Anterior cingulate cortex (tissue), 58 donors: ENCODE data around the gene CYP51A1.
"Not testable (repeated sequence)": the region's sequence is repeated elsewhere in the genome, so short reads cannot be mapped to it uniquely, and the experiment has no call there.

Source experiments
- DNase-seq, 58 donors: peaks; one replicate each; lab custom pipeline; 2025; lab: John Stamatoyannopoulos, UW

Gene CYP51A1

DNA sequence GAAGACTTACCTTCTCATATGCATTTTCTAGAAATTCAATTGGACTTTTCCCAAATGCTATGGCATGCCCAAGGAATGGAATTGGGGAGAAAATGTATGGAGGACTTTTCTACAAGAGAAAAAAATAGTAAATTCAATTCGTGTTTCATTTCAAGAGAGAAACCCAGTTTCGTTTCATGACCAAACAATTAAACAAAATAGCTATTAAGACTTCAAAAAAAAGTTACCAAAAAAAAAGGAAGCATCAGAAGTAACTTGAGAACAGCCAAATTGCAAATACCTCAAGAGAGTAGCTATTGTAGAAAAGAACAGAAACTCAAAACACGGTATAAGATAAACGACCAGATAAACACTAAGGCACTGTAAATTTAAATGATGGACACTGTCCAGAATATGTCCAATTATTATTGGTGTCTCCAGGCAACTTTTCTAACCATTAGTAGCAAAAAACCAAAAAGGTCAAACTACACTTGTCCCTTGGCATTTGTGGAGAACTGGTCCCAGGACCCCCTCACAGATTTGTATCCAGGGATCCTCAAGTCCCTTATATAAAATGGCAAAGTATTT is 2.4 kb downstream of the CYP51A1 start:
- DNase-seq: no peak

DNA sequence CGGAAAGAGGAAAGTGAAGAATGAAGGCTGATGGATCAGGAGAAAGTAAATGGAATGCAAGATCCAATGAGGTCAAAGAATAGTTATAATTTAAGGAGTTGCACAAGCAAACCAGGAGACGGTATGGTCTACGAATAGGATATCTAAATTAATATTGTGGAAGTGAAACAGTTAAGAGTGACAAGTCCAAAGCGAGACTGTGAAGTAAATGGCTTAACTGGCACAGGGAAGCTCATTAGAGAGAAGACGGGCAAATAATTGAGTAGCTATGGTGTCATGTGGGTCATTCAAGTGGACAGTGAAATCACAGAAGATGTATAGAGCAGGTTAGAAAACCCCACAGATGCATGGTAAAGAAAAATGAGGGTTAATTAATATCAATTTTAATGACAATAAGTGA is 3.2 kb downstream of the CYP51A1 start:
- no peak for DNase-seq

DNA sequence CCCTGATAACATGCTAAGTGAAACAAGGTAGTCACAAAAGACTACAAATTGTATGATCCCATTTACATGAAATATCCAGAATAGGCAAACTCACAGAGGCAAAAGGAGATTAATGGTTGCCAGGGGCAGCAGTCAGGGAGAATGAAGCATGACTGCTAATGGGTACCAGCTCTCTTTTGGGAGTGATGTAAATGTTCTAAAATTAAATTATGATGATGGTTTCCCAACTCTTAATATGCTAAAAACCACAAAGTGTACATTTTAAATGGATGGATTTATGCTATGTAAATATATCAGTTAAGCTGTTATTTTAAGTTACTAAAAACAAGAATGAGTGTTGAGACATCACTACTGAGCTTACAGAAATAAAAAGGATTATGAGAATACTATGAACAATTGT is 12.6 kb downstream of the CYP51A1 start:
- no peak for DNase-seq

DNA sequence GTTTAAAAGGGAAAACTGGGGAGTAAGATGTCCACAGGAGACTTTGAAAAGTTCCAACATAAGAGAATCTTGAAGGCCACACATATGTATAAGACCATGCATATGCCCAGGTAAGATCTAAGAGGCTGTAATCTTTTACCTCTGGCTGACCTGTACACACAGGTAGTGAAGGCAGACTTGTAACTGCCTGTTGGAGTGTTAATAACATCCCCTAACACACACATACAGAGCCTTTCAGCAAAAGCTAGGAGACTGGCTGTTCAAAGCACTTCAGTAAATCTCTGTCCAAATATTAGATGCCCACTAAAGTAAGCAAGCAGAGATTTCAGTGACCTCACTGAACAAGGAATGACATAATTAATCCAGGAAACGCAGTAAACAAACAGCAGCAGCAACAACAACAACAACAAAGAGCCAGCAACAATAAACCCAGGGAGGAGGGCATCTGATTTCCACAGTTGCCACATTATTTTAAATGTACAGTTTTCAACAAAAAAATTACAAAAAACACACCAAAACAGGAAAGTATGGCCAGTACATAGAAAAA is 15.0 kb downstream of the CYP51A1 start:
- no peak for DNase-seq

DNA sequence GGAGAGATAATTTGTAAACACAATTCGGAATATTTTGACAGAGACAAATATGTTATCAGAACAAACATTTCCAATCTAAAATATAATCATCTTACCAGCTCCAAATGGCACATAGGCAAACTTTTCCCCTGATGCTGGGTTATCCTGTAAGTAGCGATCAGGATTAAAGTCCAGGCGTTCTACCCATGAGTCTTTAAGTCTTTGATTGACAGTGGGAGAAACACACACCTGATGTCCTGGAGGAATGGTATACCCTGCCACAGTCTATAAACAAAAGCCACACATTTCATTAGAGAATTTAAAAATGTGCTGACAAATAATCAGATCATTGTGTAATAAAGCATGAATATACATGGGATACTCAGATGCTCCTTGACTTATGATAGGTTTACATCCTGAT is 17.3 kb downstream of the CYP51A1 start:
- no peak for DNase-seq

DNA sequence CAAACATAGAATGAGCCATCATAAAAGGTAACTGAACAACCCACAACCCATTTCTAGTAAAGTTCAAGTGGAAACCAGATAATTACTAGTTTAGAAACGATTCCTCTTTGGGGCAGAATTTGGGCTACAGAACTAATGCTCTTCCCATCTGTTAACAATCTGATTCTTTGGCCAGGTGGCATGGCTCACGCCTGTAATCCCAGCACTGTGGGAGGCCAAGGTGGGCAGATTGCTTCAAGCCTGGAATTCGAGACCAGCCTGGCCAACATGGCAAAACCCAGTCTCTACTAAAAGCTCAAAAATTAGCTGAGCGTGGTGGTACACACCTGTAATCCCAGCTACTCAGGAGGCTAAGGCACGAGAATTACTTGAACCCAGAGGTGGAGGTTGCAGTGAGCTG is 18.5 kb downstream of the CYP51A1 start:
- DNase-seq: no peak

DNA sequence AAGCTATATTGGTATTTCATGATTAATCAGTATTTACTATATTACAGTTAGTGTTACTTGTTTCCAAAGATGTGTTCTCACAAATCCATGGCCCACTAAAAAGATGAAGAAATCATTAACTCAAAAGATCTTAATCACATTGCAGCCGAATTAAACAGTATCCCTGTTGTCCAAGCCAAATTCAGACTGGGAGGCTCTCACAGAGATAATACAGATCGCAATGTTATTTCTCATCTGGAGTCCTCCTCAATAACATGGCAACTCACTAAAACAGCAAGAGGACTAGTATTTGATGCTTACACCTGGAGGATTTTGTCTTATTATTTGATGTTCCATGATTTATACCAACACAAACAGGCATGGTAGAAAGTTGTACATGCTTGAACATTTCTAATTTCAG is 23.4 kb downstream of the CYP51A1 start:
- DNase-seq: no peak

DNA sequence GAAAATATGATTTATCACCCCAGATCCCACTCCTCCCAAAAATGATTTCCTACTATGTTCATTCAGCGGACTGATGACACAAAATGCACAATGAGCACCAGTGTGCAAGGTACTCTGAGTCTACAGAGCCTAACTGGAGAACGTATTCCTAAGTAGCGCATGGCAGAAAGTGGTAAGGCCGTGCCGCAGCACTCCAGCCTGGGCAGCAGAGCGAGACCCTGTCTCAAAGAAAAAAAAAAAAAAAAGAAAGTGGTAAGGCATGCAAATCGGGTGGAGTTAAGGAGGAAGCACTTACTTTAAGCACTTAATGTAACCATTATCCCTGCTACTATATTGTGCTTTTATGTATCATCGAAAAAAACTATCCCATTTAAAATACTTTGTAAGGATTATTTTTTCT is 25.5 kb downstream of the CYP51A1 start:
- DNase-seq: no peak

DNA sequence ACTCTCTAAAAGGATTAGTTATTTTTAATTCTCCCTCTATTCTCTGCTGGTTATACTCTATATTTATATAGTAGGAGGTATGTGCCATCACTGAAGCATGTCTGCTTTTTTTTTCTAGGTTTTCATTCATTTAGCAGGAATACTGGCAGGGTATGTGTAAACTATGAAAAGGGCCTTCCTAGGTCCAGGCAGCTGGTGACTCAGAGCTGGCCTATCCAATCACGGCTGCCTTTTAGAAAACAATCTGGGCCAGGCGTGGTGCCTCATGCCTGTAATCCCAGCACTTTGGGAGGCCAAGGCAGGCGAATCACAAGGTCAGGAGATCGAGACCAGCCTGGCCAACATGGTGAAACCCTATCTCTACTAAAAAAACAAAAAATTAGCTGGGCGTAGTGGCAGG is 31.4 kb downstream of the CYP51A1 start:
- DNase-seq: not testable (repeated sequence)

DNA sequence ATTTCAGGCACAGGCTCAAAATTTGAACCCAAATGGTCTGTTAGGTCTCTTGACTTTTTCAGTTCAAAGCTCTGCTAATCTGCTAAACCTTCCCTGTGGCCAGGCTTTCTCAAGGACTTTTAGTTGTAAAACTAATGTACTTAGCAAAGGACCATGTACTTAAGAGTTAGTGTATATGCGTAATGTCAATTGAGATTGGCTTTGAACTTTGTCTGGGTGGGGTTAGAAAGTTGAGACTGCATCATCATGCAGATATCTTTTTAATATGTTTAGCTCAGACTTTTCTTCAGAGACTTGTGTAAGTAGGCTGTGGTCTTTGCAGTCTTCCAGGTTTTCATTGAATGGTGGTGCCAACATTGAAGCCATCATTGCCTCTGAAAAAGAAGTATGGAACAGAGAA is 33.7 kb downstream of the CYP51A1 start:
- no peak for DNase-seq

DNA sequence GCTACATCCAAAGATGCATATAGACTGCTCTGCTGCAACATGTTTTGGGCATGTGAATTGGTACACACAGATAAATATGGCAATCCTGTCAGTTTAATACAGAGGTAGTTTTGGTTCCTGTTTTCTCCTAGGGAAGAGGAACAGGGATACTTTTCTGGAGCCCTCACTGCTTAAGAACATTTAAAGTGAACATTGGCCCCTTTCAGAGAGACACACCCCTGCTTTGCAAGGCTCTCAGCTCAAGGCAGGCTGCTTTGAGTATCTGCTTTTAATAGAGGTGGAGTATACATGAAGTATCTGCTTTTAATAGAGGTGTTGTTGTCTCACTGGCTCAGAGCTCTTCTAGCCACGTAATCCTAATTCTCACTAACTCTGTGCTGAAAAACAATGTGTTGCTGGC is 38.9 kb downstream of the CYP51A1 start:
- no peak for DNase-seq

DNA sequence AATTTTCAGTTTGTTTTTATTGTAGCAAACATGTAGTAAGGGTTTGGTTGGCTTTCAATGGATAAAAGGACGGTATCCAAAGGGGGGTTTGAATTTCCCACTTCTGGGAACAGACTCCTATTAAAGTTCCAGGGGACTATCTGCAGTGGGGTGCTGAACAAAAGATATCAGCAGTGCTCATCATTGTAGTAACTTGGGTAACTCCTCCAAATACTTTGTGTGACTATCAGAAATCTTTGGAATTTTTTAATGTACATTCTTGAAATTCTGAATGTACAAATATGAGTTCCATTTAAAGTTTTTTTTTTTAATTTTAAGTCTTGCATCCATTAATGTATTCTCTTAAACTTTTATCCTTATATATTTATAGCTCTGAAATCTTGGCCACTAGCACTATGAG is 42.1 kb downstream of the CYP51A1 start:
- no peak for DNase-seq

DNA sequence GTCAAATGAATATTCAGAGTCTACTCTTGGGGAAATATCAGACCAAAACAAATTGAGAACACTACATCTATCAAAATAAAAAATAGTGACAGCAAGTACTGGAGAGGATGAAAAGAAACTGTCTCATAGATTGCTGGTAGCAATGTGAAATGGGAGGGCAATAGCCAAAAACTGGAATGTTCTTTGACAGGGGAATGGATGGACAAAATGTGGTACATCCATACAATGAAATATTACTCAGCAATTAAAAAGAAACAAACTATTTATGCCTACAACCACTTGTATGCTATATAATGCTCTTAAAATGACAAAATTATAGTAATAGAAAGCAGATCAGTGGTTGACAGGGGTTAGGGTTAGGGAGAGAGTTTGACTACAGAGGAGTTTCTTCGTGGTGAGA is 46.0 kb downstream of the CYP51A1 start:
- no peak for DNase-seq

DNA sequence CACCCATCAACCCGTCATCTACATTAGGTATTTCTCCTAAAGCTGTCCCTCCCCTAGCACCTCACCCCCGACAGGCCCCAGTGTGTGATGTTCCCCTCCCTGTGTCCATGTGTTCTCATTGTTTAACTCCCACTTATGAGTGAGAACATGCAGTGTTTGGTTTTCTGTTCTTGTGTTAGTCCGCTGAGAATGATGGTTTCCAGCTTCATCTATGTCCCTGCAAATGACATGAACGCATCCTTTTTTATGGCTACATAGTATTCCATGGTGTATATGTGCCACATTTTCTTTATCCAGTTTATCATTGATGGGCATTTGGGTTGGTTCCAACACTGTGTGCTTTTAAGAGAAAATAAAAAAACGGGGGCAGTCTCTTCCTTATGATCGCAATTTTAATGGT is 50.4 kb downstream of the CYP51A1 start:
- not testable (repeated sequence) for DNase-seq

DNA sequence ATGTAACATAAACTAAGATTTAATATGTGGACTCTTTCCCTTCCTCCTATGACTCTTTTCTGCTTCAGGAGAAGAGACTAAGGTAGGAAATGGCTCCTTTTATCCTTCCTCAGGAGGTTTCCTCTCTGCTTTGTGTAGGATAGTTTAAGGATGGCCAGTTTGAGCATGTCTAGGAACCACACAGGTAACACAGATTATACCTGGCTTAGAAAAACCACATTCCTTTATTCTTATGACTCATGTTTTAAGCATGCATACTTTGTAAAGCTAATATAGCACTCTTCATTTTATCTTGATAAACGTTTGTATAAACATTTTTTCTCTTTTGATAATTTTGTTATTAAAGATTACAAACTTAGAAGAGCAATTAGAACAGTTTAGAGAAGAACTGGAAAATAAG is 57.8 kb downstream of the CYP51A1 start:
- DNase-seq: no peak

DNA sequence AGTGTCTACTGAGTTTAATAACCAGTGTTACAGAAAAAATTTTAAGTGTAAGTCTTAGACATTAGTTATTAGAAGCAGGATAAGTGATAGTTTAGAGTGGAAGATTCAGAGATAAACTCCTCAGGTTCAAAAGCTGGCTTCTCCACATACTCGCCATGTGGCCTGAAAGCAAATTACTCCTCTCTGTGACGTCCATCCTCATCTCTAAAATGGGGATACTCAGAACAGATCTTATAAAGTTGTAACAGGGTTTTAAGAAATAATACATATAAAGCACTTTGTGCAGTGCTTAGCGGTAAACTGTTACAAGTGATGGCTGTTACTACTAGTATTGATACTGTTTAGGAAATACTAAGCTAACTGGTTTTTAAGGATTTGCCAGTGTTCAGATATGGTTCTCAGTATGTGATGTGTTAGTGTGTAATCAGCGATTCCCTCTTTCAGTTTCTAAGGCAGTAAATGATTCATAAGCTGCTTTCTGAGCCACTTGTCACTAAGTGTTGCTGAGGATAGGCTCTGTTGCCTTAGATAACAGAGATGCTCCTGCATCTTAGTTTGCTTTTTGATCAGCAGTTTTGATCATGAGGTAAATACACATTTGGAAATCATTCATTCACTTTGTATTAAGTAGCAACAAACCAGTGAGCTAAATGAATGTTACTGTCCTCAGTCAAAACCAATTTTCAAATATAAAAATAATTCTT is 58.7 kb downstream of the CYP51A1 start:
- DNase-seq: no peak

DNA sequence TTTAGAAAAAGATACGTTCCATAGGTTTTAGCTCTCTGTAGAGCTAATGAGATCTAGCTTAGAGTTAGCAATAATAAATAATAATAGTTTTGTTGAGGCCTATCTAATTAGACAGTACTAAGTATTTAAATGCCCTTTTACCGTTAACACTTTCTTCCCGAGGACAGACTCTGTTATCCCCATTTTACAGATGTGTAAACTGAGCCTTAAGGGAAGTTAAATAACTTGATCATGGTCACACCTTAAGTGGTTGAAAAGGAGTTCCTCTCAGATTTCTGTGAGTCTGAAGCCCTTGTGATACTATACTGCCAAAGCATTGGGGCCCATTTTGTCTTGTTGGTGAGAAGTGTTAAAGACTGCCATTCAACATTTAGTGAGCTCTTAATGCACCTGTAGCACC is 61.6 kb downstream of the CYP51A1 start:
- DNase-seq: no peak

DNA sequence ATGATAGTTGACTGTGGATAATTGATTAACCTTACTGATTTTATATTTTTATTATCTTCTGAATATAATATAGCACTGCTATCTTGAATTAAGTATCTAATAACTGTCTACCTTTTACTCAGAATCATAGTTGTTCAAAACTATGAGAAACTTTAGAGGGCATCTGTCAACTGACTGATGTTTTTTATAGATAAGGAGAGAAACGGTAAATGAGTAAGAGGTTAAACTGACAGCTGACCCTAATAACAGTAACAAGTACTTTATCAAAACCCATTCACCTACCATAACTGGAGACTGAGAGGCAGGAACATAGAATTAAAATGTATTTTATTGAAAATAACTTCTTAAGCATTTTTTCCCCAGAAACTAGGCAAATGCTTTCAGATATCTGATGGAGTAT is 62.2 kb downstream of the CYP51A1 start:
- DNase-seq: no peak

DNA sequence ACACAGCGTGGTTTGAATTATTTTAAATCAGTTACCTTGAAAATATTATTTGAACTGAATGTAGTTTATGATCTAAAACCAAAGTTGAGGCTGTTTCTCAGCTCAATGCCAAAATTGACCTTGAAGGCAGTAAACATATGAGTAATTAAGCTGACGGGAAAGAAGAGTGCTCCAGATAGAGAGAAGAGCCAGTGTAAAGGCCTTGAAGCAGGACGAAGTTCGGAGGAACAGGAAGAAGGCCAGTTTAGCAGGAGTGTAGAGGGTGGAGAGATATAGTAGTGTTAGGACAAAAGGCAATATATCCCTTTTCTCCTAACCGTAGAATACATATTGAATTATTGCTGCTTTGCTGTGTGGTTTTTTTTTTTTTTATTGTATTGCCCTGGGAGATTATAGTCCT is 63.2 kb downstream of the CYP51A1 start:
- no peak for DNase-seq

DNA sequence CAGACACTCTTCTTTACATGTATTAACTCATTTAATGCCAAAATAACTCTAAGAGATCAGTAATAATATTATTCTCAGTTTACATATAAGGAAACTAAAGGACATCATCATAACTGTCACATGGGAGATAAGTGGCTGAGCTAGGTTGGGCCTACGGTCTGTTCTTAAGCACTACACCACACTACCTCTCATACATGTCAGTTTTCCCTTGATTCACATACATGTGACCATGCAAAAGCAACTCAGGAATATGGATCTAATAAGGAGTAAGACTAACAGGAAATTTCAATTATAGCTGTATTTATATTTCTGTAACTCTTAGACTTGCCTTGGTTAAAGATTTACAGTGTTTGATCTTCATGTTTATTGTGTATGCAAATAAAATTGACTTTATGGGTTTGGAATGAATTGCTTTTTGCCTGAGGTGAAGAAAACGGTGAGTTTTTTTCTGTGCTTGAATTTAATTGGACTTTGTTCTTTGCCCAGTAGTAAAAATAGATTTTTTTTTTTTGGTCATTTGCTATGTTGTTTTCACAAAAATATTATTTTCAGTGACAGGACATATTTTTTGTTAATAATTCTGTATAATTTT is 69.7 kb downstream of the CYP51A1 start:
- DNase-seq: no peak
